Uterus (tissue), 4 donors: Measurements from ENCODE around the gene ALPI. TPM values are rescaled to one million over a fixed set of nuclear protein-coding genes. Genes with fewer than 3 reads are reported as not detected.

Experiments
- DNase-seq, 2 donors: peaks; one replicate each; pipeline ENCODE4 v3.0.0-alpha.2; 2019 to 2020
- H3K27ac ChIP-seq, 2 donors: fragments of 200-600 bp; sonication (generic); 1 replicate in 1 of 2; 2 replicates in 1 of 2; pipeline ENCODE4 v1.5.1; 2016 to 2018
- H3K27me3 ChIP-seq, 2 donors: fragments of 200-600 bp; sonication (generic); one replicate each; pipeline ENCODE4 v1.5.1; 2018 to 2019; ENCODE audit warnings: control low read depth in 1 of 2
- H3K36me3 ChIP-seq, 2 donors: fragments of 200-600 bp; sonication (generic); one replicate each; pipeline ENCODE4 v1.5.1; 2019; ENCODE audit warnings: control low read depth in 1 of 2
- H3K4me1 ChIP-seq, 2 donors: fragments of 200-600 bp; sonication (generic); one replicate each; pipeline ENCODE4 v1.5.1; 2018 to 2019; ENCODE audit warnings: control low read depth in 1 of 2
- H3K4me3 ChIP-seq, 2 donors: fragments of 200-600 bp; sonication (generic); 1 replicate in 1 of 2; 2 replicates in 1 of 2; pipeline ENCODE4 v1.5.1; 2018 to 2019; ENCODE audit warnings: mild to moderate bottlenecking in 1 of 2
- H3K9me3 ChIP-seq, 2 donors: fragments of 200-600 bp; sonication (generic); one replicate each; pipeline ENCODE4 v1.5.1; 2019; ENCODE audit warnings: control low read depth in 1 of 2
- POLR2A ChIP-seq, 2 donors: fragments of 450-650 bp; IDR thresholded peaks; one replicate each; pipeline ENCODE4 v1.6.1; 2016; ENCODE audit warnings: antibody characterized with exemption in 2 of 2, mild to moderate bottlenecking in 1 of 2, moderate library complexity in 1 of 2
- intact Hi-C: fragments of 100-400 bp; cut with DNase I; formaldehyde crosslinking; loops from one replicate; pipeline ENCODE4 v1.15.1; 2023; ENCODE audit warnings: low total_unique reads
- total RNA-seq, 4 donors: library from RNA; depleted of rRNA in 3 of 4; stranded (reverse); fragments of >200 nt in 3 of 4; gene quantifications; one replicate each; pipeline versions ENCODE4 v1.1.0 to v1.2.4, GENCODE V29; 2014 to 2023
- TF ChIP-seq, protein P1 (sequence below), 4 experiments: fragments of 200-600 bp in 2 of 4; fragments of 450-650 bp in 2 of 4; sonication (generic) in 2 of 4; IDR thresholded peaks; one replicate each; pipeline ENCODE4 v1.5.1; 2016 to 2019; ENCODE audit warnings: antibody characterized with exemption in 4 of 4, mild to moderate bottlenecking in 2 of 4, moderate library complexity in 1 of 4
- donor health status: DM: yes; HTN: yes; CAD: no.

Gene ALPI
- total RNA-seq, 4 donors from 2014 or later, result not detected

DNA sequence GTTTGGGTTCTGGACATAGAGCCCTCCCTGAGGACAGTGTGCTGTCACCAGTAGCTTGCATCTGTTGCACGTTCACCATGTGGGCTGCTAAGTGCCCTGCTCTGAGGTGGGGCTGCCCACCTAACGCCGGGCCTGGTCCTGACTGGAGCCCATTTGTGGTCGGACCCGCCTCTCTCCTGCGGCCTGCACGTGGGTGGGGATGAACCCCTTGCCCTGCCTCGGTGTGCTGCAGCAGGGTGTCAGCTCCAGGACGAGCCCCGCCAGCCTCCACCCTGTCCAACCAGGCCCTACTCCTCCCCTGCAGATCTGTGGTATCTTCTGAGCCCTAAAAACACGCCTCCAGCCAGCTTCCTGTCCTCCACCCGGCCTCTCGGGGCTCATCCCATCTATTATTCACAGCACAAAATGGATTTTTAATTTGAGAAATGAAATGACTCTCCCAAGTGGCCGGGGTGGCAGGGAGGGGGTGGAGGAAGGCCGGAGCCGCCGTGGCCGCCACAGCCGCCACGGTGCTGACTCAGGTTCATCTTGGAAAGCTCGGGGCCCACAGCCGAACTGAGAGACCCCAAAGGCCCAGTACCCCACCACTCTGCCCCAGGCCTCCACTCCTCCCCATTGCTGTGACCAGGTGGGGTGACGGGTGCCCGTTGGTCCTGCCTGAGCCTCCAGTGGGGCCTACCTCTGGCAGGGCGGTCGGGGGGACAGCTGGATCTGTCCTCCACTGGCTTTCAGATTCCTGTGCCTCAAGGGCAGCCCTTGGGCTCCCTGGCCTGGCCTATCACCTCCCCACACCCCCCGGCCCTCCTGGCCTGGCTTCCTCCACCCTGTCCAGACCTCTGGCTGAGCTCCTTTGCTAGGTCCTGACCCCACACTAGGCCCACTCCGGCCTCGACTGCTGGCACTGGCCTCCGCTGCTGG, 34.5 kb downstream of the ALPI start:
- no peaks in the 10 kb centered on the region for H3K9me3 ChIP-seq
- no peak overlapping the region for H3K27ac ChIP-seq
- TF ChIP-seq POLR2A (IDR thresholded peaks at IDR 0.05), result no peak
- TF ChIP-seq, protein P1, sequence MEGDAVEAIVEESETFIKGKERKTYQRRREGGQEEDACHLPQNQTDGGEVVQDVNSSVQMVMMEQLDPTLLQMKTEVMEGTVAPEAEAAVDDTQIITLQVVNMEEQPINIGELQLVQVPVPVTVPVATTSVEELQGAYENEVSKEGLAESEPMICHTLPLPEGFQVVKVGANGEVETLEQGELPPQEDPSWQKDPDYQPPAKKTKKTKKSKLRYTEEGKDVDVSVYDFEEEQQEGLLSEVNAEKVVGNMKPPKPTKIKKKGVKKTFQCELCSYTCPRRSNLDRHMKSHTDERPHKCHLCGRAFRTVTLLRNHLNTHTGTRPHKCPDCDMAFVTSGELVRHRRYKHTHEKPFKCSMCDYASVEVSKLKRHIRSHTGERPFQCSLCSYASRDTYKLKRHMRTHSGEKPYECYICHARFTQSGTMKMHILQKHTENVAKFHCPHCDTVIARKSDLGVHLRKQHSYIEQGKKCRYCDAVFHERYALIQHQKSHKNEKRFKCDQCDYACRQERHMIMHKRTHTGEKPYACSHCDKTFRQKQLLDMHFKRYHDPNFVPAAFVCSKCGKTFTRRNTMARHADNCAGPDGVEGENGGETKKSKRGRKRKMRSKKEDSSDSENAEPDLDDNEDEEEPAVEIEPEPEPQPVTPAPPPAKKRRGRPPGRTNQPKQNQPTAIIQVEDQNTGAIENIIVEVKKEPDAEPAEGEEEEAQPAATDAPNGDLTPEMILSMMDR (IDR thresholded peaks at IDR 0.05), result no peak
- H3K4me1 ChIP-seq, result peaks cover 0 to 6% of the 10 kb centered on the region in 2 donors
- H3K4me3 ChIP-seq, result no peak overlapping the region
- H3K36me3 ChIP-seq, result no peaks in the 10 kb centered on the region
- no peak for DNase-seq
- intact Hi-C loops, result no loop called here
- peaks cover 3 to 8% of the 10 kb centered on the region in 2 donors for H3K27me3 ChIP-seq

DNA sequence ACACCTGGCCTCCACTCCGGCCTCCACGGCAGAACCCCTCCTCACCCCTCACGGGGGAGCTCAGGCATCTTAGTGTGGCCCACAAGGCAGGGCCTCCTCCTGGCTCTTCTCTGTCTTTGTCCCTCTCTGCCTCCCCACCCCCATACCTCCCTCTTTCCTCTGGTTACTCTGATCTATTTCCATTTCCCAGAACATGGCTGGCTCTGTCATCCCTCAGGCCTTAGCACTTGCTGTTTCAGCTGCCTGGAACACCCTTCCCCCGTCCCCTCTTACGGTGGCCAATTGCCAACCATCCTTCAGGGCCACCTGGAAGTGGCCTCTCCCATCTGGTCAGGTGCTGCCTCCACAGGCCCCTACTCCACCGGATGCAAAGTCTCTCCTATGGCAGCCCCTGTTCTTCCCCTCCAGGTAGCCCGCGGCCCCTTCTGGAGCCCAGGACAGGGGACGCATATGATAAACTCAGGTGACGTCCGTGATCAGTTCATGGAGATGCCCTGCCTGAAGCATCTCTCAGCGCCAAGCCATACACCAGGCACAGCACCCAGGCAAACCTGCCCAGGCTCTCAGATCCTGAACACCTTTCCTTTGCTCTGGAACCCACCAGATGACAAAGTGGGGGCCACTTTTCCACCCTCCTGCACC, 35.3 kb downstream of the ALPI start:
- Histone ChIP-seq H3K36me3 (no peaks in the 10 kb centered on the region), H3K4me1 (no peaks in the 10 kb centered on the region), H3K4me3 (no peak overlapping the region), H3K27ac (no peak overlapping the region), H3K27me3 (peaks cover 0 to 5% of the 10 kb centered on the region in 2 donors), H3K9me3 (no peaks in the 10 kb centered on the region)
- DNase-seq, result no peak
- TF ChIP-seq, protein P1 (IDR thresholded peaks at IDR 0.05), result no peak
- no peak for TF ChIP-seq POLR2A (IDR thresholded peaks at IDR 0.05)
- intact Hi-C loops, result no loop called here

DNA sequence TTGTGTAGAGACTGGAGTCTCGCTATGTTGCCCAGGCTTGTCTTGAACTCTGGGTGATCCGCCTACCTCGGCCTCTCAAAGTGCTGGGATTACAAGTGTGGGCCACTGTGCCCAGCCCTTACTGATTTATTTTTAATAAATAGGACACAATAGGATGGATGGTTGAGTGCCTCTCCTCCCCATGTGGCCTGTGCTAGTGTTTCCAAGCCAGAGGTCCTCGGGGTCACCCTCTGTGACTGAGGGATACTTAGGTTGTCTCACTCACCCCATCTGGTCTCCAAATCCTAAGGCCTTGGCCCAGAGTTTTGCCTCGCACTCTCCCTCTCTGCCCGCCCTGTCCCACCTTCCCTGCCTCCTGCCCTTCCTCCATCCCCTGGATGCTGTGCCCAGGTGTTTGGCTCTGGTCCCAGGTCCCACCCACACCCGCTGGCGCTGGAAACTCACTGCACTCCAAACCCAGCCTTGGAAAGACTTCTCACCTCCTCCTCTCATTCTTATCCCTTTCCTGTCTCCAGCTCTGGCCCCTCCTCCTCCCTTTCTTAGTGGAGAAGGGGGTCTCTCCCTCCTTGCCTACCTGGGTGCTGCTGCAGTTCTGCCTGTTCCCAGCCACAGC, 36.4 kb downstream of the ALPI start:
- TF ChIP-seq, protein P1 (IDR thresholded peaks at IDR 0.05), result no peak
- no peak for TF ChIP-seq POLR2A (IDR thresholded peaks at IDR 0.05)
- H3K36me3 ChIP-seq, result no peaks in the 10 kb centered on the region
- H3K27ac ChIP-seq, result no peak overlapping the region
- intact Hi-C loops, result no loop called here
- no peaks in the 10 kb centered on the region for H3K9me3 ChIP-seq
- H3K4me3 ChIP-seq, result no peak overlapping the region
- no peak for DNase-seq
- no peaks in the 10 kb centered on the region for H3K27me3 ChIP-seq
- no peaks in the 10 kb centered on the region for H3K4me1 ChIP-seq

DNA sequence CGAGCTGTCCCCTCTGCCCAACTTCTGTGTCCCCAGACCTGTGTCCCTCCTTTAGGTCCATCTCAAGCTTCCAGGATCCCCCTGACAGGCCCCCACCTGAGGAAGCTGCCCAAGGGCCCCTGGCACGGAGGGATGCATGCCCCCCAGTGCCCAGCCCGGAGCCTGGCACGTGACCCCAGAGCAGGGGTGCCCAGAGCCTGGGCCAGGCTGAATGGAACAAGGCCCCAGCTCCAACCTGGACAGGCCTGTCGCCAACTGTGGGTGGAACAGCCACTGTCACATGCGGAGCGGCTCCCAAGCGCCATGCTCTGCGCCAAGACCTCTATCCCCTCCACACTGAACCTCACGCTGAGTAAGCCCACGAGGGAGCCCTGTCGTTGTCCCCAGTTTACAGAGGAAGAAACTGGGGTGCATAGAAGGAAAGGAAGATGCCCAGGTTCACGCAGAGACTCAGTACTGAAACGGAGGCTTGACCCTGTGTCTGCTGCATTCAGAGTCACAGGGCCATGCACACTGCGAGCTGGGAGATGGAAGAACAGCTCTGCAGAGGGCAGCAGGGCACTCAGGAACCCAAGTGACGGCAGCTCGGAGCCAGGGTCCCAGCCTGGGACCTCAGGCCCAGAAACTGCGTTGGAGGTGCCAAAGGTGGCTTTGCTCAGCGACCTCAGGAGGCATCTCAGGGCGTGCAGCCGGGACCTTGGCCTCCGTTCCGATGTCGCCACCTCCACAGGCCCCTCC, 37.2 kb downstream of the ALPI start:
- Histone ChIP-seq H3K9me3 (no peaks in the 10 kb centered on the region), H3K4me1 (no peaks in the 10 kb centered on the region), H3K36me3 (no peaks in the 10 kb centered on the region), H3K27ac (no peak overlapping the region), H3K4me3 (no peak overlapping the region), H3K27me3 (no peaks in the 10 kb centered on the region)
- no peak for DNase-seq
- no peak for TF ChIP-seq POLR2A (IDR thresholded peaks at IDR 0.05)
- TF ChIP-seq, protein P1 (IDR thresholded peaks at IDR 0.05), result no peak
- intact Hi-C loops, result no loop called here
